K562 (cell line): Measurements from ENCODE around the gene CYSTM1.

Experiments used
- ARID3B ChIP-seq: fragments of 250-450 bp; sonication (Bioruptor Pico); IDR thresholded peaks from 2 replicates; pipeline ENCODE4 v1.4.0; 2020; ENCODE audit warnings: borderline replicate concordance
- POLR3A ChIP-seq: IDR thresholded peaks from 2 replicates; pipeline ENCODE4 v1.6.1; 2011; ENCODE audit warnings: borderline replicate concordance, mild to moderate bottlenecking, moderate library complexity; ENCODE audit not compliant: insufficient read length, insufficient read depth; ENCODE audit errors: extremely low read depth

GRCh38 chr5:140221697-140222223, 46.8 kb downstream of the CYSTM1 start:
- TF ChIP-seq POLR3A, result no peak
- no peak for TF ChIP-seq ARID3B (CRISPR knock-in tag)
